GM18517 (cell line): ENCODE data around the gene DPP6.
A peak's percentile ranks its signal among the peaks of the same experiment; 100 is the strongest.

Experiments
- ATAC-seq: cut with Tn5 transposase; IDR thresholded peaks from one replicate; pipeline ENCODE4 v1.9.1; 2021; ENCODE audit warnings: mild to moderate bottlenecking, moderate library complexity; ENCODE audit not compliant: unreplicated experiment

DPP6 gene

DNA sequence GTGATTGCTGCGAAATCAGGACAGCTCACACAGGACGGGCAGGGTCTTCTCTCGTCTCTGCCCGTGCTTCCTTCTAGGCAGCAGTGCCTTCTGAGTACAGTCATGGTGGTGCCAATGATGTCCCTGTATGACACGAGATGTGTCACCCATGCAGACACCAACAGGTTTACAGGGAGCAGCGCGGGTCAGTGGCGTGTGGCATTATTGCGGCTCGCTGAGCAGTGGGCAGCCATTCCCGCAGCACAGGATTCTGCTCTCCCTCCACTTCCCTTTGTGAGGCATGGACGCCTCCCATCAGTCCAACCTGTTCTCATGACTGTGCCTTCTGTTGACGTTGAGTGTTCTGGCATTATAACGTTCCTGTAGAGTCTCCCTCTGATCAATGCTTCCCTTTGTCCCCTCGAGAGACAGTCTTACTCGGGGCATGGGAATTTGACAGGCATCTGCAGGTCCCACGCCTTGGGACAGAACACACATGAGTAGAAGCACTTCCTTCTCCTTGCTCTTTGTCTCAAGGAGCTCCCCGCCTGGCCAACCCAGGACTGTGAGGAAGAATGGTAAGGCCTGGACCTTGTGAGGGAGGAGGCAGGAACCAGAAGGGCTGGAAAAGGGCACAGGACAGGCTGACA, 731.2 kb downstream of the DPP6 start:
- no peak for ATAC-seq

DNA sequence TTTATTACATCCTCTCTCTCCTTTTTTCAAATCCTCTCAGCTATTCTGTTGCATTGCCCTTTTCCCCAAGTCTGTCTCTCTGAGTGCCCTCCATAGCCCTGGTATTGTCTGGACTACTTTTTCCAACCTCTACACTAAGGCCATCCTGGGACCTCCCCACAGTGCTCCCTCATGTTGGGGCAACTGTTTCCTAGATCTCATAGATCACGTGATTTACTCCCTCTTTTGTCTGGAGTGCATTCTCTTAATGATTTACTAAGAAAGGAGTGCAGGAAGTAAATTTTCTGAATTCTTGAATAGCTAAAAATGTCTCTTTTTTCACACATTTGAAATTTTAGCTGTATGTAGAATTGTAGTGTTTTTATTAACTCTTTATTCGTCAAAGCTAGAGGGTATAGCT, 733.7 kb downstream of the DPP6 start:
- ATAC-seq = no peak

DNA sequence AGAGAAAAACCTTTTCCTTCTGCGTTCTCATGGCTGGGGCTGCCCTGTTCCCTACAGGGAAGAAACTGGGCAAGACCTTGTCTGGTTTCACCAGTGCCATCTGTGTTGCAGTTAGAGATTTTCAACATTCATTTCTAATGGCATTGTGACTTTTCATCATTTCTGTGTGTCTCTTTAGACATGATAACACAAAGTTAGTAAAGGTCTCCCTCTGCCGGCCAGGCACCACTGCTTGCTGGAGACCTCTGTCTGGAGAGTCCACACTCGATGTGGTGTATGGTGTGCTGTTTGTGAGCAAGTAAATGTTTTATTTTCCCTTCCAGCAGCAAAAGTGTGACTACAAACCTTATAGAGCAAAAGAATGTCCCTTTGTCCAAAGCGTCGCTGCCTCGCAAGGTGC, 737.2 kb downstream of the DPP6 start:
- ATAC-seq = no peak

DNA sequence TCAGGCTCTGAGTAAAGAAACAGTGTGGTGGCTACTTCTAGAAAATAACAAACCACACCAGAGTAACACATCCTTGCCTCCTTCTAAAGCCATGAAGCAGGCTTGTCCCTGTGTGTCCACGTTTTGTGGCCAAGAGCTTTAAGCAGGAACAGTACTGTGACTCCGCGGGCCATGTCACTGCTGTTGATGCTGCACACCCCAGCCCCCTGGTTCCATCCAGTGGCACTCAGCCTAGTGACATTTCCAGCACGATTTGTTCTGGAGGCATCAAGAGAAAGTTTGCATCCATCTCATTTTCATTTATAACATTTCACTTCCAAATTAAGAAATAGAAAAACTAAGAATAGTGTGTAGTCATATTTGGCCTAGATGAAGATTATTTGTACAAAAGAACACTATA, 739.4 kb downstream of the DPP6 start:
- ATAC-seq = no peak

DNA sequence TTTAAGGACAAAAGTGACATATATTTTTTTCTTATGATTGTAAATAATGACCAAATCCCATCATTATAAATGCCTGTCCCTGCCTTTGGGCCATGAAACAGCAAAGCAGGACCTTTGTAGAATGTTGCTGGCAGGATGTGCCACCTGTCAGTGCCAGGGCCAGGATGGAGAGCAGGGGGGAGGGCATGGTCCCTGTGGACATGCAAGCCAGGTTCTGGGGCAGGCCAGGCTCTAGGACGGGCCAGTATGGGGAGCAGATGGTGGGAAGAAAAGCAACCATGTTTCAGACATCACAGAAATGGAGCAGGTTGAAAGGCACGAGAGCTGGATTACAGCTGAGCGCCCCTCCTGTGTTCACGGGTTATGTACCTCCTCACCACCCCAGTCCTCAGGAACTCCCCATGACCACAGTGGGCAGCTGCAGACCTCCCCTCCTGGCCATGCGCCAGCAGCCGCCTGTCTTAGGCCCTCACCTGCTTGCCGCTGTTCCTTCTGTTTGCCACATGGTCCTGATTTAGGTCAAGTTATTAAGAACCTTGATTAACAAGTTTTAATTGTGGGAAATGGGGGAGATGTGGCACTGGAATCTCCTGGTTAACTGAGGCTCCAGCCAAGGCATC, 740.3 kb downstream of the DPP6 start:
- ATAC-seq = no peak

DNA sequence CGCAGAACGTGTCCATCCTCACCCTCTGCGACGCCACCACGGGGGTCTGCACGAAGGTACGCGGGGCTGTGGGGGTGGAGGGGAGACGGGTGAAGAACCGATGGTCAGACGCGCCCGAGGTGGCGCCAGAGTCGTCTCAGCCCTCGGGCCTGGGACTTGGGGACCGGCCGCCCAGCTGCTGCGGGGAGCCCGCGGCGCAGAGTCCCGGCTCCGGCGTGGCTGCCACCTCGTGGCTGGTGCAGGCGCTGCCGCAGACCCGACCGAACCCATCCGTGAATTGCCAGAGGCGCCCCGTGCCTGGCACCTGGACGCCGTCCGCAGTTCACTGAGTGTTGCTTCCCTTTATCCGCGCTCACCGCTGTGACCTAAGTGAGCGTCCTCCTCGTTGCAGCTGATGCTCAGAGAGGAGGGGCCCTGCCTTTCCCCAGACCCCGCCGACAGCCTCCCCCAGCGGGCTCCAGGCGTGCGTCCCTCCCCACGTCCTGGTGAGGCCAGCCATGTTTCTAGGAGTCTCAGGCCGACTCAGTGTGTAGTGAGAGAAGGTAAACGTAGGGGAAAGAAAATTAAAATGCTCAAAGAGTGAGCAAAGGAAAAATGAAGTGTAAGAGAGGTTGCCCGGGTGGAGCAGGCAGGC, 742.1 kb downstream of the DPP6 start:
- ATAC-seq = no peak

DNA sequence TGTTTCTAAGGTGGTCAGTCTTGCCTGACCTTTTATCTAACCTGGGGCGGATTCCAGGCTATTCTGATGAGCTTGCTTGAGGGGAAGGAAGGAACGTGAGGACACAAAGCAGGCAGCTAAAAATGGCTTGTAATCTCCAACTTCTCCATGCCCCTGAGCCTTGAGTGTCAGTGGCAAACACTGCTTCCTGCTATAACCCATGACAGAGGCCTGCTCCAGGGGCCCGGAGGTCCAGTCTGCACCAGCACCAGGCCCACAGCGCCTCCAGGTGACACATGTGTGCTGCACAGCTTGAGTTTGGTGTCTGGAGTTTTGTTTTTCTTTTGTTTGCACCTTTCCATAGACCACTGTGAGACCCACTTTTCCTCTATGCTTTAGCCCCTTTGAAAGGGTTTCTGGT, 742.8 kb downstream of the DPP6 start:
- no peak for ATAC-seq

DNA sequence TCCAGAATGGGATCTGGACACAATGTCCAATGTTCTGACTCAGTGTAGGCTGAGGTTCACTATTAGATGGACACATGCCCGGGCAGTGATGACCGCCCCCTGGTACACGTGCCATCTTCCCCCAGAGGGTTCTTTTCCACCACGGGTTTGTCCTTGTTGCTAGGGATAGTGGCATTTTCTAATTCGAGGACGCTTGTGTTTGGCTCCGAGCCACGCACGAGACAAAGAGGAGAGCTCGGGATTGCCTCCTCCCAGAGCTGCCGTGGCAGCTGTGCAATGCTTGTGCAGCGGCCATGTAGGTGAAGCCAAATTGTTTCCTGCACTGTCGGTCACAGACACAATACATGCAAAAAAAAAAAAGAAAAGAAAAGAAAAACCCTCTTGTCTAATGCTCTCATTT, 743.2 kb downstream of the DPP6 start:
- ATAC-seq = no peak

DNA sequence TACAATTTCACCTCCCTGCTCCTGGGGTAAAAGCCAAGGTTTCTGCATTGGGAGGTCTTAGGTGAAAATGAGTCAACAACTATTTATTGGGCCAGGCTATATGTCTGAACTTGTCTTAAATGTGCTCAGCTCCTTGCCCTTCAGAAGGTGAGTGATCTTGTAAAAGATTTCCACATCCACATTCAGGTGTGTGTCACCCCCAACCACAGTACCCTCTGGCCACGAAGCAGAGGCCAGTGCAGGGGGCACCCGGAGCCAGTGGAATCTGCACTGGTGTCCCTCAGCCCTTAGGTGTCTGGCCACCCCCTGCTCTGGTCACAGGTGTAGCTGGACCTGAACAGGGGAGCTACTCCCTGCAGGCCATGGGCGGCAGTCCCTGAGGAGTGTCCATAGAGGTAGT, 752.3 kb downstream of the DPP6 start:
- no peak for ATAC-seq

DNA sequence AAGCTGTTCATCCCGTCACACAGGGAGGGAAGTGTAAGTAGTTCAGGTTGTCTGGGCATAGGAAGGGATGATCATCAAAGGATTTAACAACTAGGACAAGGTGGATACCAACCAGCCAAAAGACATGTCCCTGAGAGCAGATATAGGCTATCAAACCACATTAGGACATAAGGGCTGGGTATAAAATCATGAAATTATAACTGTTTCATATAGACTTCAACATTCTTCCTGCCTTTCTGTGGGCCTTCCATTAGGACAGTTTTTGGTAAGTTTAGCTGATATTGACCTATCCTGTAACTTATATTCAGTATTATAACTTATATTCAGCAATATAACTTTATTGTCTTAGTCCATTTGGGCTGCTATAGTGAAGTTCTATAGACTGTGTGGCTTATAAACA, 759.8 kb downstream of the DPP6 start:
- no peak for ATAC-seq

DNA sequence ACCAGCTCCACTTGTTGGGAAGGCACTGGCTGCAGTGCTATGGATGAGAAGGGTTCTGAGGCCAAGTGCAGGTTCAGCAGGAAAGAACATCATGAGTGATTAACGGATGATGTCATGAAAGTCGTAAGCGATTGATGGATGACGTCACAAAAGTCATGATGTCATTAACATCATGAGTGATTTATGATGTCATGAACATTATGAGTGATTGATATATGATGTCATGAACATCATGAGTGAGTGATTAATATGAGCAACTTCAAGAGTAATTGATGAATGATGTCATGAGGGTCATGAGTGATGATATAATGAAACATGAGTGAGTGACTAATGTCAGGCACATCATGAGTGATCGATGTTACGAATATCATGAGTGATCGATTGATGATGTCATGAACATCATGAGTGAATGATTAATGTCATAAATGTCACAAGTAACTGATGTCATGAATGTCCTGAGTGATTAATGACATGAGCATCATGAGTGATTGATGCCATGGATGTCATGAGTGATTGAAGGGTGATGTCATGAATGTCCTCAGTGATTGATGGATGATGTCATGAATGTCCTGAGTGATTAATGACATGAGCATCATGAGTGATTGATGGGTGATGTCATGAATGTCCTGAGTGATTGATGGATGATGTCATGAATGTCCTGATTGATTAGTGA, 765.2 kb downstream of the DPP6 start:
- ATAC-seq = no peak

DNA sequence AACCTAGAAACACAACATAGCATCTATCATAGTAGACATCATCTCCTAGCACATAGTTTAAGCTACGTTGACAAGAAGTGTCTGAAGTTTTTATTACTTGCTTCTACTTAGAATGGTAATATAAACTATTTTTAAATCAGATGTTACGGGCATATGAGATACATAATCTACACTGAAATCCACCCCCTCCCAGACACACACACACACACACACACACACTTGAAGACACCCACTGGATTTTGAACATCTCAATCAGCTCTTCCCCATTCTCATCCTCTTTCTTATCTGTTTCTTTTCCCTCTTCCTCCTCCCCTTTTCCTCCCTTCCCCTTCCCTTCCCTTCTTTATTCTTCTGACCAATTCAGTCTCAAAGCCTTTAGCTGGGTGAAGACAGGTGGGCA, 774.8 kb downstream of the DPP6 start:
- ATAC-seq = no peak

DNA sequence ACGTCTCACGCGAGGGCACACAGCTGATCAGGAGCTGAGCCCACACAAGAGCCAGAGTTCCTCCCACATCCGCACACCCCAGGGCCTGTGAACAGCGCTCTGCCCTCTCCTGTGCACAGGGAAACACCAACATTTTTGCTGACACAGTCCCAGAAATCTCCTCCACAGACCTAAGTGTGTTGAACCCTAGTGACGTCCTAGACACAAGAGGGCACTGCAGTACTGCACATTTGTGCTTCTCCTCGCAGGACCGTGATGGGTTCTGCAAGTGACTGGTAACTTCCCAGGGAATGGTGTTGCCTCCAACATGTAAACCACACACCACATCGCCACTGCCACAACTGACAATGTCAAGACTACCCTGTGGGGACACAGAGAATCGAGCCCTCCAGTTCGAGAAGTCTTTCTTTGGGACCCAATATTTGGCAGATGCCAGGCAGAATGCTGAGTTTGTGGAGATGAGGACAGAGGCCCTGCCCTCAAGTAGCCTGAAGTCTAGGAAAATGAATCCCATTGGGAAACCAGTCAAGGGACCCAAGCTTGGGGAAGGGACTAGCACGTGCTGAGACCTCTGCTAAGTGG, 780.5 kb downstream of the DPP6 start:
- ATAC-seq = no peak

DNA sequence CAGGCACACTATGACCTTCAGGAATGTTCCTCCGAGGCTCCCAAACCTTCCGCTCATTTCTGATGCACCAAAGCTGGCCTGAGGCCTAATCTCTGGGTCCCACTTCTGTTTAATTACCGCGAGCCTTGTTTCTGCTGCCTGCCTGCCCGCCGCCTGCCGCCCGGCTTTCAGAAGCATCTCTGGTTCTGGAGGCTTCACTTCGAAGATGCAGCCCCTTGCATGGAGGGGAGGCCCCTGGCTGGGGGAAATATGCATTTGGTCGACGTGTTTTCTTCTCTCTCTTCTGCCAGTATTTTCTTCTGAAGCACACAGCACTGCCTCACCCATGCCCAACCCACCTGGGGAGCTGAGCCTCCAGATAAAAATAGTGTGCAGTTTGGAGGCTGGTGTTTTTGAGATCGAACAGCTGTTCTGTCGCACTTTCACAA, 783.8 kb downstream of the DPP6 start:
- ATAC-seq = no peak

DNA sequence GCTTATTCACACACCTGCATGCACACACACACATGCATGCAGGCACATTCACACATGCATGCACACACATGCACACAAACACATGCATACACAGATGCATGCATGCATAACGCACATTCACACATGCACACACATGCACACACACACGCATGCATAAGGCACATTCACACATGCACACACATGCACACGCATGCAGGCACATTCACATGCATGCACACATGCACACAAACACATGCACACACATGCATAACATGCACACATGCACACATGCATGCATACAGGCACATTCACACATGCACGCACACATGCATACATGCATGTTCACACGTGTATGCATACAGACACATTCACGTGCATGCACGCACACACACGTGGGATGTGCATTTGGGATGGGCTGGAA, 784.9 kb downstream of the DPP6 start:
- ATAC-seq = no peak

DNA sequence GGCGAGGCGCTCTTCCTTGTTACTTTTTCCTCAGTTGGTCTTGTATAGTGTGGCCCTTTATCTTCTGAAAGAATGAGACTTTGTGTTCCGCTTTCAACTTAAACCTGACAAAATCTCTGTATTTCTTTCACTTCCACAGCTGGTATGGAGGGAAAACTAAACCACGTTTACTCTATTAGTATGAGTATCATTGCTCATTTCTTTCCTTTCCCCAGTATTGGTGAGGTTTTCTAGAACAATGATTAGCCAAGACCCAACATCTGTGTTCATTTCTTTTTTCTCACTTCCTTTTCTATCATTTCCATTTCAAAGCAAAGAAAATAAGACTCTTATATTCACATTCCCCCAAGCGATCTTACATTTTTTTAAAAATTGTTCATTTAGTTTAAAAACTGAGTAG, 785.4 kb downstream of the DPP6 start:
- peak; percentile 97 for ATAC-seq

DNA sequence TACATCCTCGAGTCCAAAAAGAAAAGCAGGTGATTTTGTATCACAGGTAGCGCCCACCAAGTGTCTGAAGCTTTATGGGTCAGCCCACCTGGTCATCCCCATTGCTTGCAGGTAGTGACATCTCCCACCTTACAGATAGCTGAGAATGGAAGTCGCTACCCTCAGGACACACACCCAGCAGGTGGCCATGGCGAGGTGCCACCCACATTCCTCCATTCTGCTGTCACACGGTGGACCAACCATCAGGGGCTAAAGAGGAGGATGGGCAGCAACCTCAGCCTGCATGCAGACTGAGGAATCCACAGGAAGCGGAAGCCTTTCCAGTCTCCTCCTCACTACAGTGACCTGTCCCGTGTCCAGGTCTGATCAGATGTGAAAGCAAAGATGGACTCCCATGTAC, 787.9 kb downstream of the DPP6 start:
- ATAC-seq = no peak

DNA sequence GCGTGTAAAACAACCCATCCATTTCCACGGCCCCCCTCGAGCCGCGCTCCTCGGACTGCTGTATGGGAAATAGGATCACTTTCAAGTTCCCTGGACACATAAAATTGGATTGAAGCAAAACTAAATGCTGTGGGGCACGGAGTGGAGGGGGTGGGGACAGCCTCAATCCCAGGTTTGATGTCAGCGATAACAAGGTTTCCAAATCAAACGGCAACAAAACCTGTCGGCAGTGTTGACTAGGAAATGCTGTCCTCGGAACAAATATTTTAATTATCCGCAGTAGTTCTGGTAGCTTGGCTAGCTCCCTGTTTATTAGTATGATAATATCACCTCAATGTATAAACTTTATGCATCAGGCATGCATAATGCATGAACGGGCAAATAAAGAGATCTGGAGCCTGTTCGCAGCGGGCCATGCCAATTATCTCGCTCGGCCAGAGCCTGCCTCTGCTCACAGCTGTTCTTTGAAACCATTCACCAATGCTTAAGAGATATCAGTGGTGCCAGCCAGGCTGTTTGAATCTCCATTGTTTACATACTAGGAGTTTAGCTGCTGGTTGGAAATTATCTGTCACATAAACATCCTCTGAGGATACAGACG, 789.6 kb downstream of the DPP6 start:
- no peak for ATAC-seq

DNA sequence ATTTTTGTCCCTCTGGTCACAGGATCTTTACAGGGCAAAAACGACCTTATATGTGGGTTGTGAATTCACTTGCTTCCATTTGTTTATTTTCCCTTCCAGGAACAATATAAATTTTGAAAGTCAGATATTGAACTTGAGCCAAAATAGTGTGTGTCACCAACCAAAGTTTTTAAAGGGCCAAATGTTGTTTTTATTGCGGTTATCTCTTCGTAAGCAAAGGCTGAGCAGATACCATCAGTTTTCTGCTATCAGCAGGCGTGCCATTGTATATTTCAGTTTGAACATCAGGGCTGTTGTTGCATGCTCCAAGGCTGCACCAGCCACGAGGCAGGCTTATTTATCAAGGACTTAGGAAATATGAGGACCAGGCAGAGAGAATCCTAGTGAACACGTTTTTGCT, 790.4 kb downstream of the DPP6 start:
- no peak for ATAC-seq

DNA sequence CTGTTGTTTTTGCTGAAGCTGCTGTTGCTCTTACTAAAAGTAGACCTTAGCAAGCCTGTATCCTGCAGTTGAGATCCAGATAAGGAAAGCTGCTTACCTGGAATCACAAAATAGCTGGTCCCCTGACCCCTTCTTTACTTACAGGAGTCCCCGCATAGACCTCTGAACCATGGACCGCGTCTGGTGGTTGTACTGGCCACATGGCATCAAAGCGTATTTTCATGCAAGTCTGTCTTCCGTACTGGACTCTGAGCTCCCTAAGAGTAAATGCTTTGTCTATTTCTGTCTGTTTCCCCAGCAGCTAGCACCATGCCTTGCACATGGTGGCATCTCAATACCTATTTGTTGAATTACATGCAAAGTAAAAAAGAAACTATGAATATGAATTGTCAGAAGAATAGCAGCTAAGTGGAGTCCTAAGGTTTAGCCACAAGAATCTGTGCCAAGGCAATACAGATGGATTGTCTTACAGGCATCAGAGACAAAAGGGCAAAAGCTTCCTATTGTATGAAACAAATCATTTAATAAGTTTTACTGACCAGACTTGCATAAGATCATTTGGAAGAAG, 791.6 kb downstream of the DPP6 start:
- ATAC-seq = no peak

DNA sequence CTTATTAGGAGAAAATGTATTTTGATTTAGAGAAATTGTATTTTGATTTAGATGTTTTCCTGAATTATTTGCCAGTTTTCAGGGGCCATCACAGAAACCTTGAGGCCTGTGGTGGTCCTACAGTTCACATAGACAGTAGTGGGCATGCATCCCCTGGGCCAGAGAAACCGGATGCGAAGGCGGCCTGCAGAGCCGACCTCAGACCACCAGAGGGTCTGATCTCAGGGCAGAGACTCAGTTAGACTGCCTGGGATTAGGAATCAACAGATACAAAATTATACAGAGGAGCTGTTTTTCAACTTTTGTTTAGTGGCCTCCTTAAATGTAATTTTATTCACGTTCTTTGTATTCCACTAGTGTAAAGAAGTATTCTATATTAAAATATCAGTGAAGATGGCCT, 792.3 kb downstream of the DPP6 start:
- ATAC-seq = no peak
